CD4-positive, alpha-beta T cell treated with Interleukin-15 for 4 hours (primary cell): ENCODE data around the gene MTA1.

Experiments used
- DNase-seq: peaks from one replicate; pipeline ENCODE4 v3.0.0-alpha.2; 2020; ENCODE audit warnings: low spot score

Gene MTA1

GRCh38 chr14:105498430-105499255 is 79.0 kb downstream of the MTA1 start:
- no peak for DNase-seq

- DNase-seq, result no peak
Observed at GRCh38 chr14:105499256-105500035, 79.8 kb downstream of the MTA1 start.

GRCh38 chr14:105500036-105500725 is 80.6 kb downstream of the MTA1 start:
- no peak for DNase-seq

GRCh38 chr14:105500726-105501101 is 81.1 kb downstream of the MTA1 start:
- DNase-seq, result no peak

- DNase-seq, result no peak
Observed at GRCh38 chr14:105501504-105502291, 82.1 kb downstream of the MTA1 start.

- no peak for DNase-seq
Observed at GRCh38 chr14:105502446-105503295, 83.0 kb downstream of the MTA1 start.

- no peak for DNase-seq
Observed at GRCh38 chr14:105503296-105503640, 83.6 kb downstream of the MTA1 start.

- no peak for DNase-seq
Observed at GRCh38 chr14:105503935-105504692, 84.5 kb downstream of the MTA1 start.

GRCh38 chr14:105505101-105505500 is 85.5 kb downstream of the MTA1 start:
- no peak for DNase-seq

GRCh38 chr14:105507247-105507646 is 87.6 kb downstream of the MTA1 start:
- no peak for DNase-seq

- DNase-seq, result no peak
Observed at GRCh38 chr14:105508069-105508468, 88.4 kb downstream of the MTA1 start.

GRCh38 chr14:105508601-105509000 is 89.0 kb downstream of the MTA1 start:
- no peak for DNase-seq

GRCh38 chr14:105517096-105517495 is 97.5 kb downstream of the MTA1 start:
- DNase-seq, result no peak

- no peak for DNase-seq
Observed at GRCh38 chr14:105519946-105520698, 100.5 kb downstream of the MTA1 start.
